Measurements from ENCODE around the gene PLEKHF1. TPM values are rescaled to one million over a fixed set of nuclear protein-coding genes. Genes with fewer than 3 reads are reported as not detected.
"Not testable (repeated sequence)": the region's sequence is repeated elsewhere in the genome, so short reads cannot be mapped to it uniquely, and the experiment has no call there.

Gene PLEKHF1
- total RNA-seq, 1 experiment from 2014 or later, result 13.9 TPM

DNA sequence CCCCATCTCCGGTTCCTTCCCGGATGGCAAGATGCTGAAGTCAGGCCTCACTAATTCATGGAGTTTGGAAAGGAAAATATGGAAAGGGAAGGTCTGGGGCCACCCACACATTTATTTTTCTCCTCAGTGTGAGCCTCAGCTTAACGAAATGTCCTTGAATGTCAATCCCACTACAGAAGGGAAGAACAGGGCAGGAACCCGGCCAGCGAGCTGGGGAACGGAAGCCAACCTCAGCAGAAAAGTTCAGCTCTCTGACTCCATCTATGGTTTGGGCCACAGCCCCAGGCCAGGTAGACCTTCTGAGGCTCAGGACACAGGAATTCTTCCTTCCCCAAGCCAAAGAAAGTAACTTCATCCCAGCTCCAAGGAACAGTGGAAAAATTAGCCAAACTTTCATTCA lies 41.4 kb downstream of the PLEKHF1 start:
- DNase-seq (ENCODE audit: low read depth, low spot score), result no peak
- in situ Hi-C loops (cut with HindIII; ENCODE audit: low pct_unique_long_range_greater_than_20kb, low sequenced_read_pairs), result no loop called here

DNA sequence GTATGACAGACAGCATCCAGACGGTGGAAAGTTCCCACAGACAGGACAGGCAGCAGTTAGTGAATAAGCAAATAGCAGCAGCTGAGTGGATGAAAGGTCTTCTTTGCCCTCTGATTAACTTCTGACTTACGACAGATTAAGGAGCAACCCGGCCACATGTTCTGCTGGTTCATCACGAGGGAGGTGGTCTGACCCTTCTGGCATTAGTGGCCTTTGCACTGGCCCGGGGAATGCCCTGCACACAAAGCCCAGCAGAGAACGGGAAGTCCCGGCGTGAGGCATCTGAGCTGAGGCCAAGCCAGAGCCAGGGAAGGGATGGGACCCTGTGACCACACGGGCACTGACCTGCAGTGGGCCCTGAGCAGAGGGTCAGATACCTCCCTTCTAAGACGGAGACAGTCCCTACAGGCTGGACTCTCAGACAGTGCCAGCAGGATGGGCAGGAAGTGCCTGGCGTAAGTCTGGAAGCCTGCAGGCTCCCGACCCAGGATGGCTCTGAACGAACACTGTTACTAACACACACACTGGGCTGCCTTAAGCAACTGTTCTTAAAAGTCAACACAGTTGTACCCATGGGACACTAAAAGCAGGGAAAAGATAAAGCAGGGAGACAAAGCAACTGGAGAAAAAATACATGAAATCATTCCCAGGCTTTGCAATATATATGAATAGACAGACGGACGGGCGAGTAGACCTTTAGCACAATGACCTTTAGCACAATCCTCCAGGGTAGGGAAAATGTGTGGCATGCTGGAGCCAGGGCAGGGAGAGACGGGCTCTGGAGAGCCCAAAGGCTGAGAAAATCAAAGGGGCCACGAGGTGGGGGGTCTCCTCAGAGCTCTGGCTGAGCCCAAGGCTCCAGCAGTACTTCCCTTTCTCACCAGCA lies 43.5 kb downstream of the PLEKHF1 start:
- in situ Hi-C loops (cut with HindIII; ENCODE audit: low pct_unique_long_range_greater_than_20kb, low sequenced_read_pairs), result no loop called here
- peak; percentile 61 for DNase-seq (ENCODE audit: low read depth, low spot score)

DNA sequence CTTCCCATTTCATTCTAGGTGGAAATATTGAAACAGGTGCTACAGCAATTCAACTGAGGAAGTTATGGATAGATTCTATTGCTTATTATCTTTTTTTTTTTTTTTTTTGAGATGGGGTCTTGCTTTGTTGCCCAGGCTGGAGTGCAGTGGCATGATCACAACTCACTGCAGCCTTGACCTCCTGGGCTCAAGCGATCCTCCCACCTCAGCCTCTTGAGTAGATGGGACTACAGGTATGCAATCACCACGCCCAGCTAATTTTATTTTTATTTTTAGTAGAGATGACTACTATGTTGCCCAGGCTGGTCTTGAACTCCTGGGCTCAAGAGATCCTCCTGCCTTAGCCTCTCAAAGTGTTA lies 44.2 kb downstream of the PLEKHF1 start:
- DNase-seq (ENCODE audit: low read depth, low spot score); in situ Hi-C loops (cut with HindIII; ENCODE audit: low pct_unique_long_range_greater_than_20kb, low sequenced_read_pairs): not testable (repeated sequence)

DNA sequence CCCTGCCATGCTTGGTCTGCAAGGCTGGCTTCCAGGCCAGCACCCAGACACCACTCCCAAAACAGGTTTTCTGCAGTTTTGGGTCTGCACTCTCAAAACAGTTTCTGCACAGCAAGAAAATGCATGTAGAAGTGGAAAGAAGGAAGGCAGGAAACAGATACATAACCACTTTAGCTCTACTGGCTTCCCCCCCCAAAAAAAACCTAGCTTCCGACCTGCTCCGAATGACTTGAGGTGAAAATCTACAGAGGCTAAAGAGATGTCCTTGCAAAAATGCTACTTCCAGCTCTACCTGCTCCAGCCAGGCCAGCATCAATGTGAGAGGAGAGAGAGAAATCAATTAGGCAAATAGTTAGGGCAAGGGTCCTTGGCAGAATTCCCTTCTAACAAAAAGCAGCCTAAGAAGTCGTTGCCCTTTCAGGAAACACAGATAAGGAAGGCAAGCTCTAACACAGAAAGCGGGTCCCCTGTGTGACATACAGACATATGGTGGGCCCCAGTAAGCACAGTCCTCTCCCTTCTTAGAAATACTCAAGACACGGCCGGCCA lies 46.4 kb downstream of the PLEKHF1 start:
- in situ Hi-C loops (cut with HindIII; ENCODE audit: low pct_unique_long_range_greater_than_20kb, low sequenced_read_pairs), result no loop called here
- DNase-seq (ENCODE audit: low read depth, low spot score), result no peak

DNA sequence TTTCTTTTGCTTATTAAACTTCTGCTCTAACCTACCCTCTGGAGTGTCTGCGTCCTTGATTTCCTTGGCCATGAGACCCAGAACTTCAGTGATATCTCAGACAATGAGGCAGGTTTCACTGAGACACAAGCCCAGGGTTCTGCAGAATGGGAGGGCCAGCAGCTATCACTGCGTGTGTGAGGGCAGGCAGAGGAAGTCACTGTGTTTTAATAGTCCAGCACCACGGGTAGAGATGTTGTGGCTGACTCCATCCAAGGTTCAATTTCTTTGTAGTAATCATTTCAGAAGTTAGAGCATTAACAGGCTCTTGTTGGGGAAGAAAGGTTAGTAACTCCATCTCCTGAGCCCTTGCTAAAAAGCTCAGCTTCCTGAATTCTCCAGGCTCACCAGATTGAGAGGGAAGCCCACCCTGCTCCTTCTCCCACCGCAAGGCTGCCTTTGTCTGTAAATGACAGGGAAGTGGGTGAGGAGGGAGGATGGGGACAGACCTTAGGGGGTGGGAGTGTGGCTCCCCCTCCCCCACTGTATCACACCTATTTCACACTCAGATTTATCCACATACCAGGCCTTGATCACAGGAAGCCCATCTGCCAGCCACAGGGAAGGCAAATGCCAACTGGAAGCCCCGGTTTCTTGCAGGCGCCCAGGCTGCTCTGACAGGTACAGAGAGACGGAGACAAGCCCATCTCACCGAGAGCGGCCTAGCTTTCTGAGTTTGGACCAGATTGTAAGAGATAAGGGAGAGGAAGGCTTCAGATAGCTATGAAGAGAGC lies 47.7 kb downstream of the PLEKHF1 start:
- in situ Hi-C loops (cut with HindIII; ENCODE audit: low pct_unique_long_range_greater_than_20kb, low sequenced_read_pairs), result no loop called here
- no peak for DNase-seq (ENCODE audit: low read depth, low spot score)

DNA sequence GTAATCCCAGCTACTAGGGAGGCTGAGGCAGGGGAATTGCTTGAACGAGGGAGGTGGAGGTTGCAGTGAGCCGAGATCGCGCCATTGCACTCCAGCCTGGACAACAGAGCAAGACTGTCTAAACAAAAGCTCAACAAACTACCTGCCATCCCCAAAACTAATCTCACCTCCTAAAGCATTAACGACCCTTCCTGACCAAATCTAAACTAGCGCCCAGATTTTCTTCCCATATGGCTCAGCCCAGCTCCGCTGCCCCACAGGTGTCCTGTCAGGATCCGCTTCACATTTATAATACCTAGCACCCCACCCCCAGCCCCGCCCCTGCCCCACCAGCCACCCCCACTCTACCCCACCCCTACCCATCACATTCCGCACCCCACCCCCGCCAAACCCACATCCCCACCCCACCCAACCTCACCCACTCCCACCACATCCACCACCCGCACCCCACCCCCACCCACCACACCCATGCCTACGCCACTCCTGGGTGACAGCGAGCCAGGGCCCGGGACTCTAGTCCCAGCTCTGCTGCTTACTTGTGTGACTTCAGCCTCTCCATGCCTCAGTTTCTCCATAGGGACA lies 49.2 kb downstream of the PLEKHF1 start:
- DNase-seq (ENCODE audit: low read depth, low spot score), result no peak
- in situ Hi-C loops (cut with HindIII; ENCODE audit: low pct_unique_long_range_greater_than_20kb, low sequenced_read_pairs), result no loop called here

DNA sequence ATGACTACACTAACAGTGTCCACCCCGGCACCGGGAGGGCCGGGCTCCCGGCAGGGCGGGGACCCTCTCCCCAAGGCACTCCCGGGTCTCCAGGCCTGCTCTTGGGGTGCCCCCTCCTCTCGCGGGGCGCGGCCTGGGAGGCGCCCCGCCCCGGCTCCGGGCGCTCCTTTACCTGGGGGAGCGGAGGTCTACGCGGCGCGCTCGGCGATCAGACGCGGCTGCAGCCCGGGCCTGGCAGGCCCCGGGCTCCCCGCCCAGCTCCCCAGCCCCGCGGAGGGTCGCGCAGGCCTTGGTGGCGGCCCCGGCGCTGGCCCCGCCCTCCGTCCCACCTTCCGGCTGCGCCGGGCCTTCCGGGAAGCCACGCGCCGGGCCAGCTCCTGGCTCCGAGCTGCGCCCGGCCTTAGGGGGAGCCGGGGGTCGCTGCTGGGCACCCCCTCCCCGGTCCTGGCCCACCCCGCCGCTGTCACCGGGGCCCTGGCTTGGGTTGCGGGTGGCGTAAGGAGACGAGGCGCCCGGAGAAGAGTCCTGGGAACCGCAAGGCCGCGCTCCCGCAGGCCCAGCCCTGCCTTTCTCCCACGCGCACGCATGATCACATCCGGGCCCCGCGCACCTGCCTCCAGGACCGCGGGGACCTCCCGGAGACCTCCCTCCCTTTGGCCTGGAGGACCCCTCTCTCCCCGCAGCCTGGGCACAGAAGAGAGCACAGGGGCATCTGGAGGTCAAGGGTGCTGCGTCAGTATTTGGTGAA lies 49.9 kb downstream of the PLEKHF1 start, which contains the start of gene C19orf12:
C19orf12 (minus strand) TSS at position 309 of the 748 bp plus-strand sequence. CDS start 6,848 bp downstream, outside the sequence.
- in situ Hi-C loops (cut with HindIII; ENCODE audit: low pct_unique_long_range_greater_than_20kb, low sequenced_read_pairs), result no loop called here
- DNase-seq (ENCODE audit: low read depth, low spot score), result peak; percentile 52

DNA sequence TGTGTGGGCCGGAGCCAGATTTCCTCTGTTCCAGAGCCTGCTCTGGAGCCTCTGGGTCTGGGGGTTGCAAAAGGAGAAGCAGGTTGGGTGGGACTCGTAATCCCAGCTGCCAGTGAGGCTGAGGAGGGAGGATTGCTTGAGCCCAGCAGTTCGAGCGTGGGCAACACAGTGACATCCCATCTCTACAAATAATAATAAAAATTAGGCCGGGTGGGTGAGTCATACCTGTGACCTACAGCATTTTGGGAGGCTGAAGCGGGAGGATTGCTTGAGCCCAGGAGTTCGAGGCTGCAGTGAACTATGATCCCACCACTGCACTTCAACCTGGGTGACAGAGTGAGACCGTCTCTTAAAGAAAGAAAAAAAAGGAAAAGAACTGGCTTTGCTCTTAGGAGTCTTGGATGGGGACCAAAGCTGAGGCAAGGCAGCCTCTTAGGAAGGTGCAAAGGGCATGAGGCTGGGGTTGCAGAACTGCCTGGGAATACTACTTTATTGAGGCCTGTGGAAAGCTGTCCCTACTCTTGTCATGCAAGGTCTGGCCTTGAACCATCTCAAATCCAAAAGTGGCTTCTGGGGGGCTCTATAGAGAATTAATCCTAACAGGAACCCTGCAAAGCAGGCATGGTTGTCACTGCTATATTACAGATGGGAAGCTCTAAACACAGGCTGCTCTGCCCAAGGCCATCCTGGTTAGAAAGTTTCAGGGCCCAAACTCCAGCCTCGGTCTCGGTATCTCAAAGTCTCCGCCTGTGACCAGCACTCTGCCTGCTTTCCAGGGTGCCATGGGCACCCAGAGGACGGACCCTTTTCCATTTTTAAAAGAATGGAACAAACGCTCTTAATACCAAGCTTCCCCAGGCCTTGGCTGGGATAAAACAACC lies 50.7 kb downstream of the PLEKHF1 start:
- DNase-seq (ENCODE audit: low read depth, low spot score), result no peak

DNA sequence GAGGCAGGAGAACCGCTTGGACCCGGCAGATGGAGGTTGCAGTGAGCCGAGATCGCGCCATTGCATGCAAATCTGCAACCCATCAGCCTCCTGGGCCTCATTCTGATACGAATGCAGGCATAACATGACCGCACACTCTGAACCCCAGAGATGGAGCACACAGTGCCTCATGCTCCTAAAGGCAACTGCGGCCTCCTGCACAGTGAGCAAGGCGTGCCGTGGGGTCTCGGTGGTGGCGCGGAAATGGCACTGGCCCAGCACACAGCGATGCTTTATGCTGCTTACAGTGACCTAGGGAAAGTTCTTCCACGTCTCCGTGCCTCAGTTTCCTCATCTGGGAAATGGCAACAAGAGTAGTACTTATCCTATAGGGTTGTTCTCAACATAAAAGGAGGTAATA lies 51.8 kb downstream of the PLEKHF1 start:
- DNase-seq (ENCODE audit: low read depth, low spot score), result no peak
- in situ Hi-C loops (cut with HindIII; ENCODE audit: low pct_unique_long_range_greater_than_20kb, low sequenced_read_pairs), result no loop called here

More for the DNA sequence above, 50.7 kb downstream of the PLEKHF1 start:
- in situ Hi-C loops (cut with HindIII; ENCODE audit: low pct_unique_long_range_greater_than_20kb, low sequenced_read_pairs), result no loop called here

DNA sequence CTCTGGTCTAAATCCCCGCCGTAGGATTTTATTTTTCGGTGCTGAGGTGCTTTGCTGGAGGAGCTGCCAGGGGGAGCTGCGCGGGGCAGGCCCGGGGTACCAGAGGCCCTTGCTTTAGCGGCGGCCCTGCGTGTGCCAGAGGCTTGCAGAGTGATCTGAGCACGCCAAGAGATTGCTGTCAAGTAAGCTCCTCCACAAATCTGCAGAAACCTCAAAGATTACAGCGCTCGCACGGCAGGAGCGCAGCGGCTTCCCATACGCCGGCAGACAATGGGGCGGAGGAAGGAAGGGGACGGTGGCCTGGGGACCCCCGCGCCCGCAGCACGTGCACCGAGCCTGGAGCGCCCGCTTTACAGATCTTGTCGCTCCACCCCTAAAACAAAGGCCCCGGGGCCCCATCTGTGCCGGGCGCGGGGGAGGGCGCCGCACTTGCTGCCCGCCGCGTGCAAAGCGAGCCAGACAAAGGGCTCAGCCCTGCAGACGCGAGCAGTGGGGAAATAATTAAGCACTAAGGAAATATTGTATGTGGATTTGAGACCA lies 58.9 kb downstream of the PLEKHF1 start:
- in situ Hi-C loops (cut with HindIII; ENCODE audit: low pct_unique_long_range_greater_than_20kb, low sequenced_read_pairs), result no loop called here
- no peak for DNase-seq (ENCODE audit: low read depth, low spot score)

DNA sequence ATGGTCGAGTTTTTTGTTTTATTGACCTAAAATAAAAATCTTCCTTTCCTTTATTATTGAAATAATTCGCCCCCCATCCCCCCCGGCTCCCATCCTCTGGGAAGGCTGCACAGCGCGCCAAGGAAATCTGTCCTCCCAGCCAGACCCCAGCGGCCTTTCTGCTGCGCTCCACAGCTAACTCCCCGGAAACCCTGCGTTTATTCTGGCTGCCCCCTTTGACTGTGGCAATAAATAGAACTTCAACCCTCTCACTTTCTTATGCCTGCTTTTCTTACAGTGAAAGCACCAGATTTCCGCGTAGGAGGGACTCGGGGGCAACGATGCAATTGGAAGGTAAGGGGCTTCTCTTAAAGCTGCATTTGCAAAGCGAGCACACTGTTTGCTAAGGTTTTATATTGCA lies 59.5 kb downstream of the PLEKHF1 start:
- DNase-seq (ENCODE audit: low read depth, low spot score), result no peak
- in situ Hi-C loops (cut with HindIII; ENCODE audit: low pct_unique_long_range_greater_than_20kb, low sequenced_read_pairs), result no loop called here

Other genes starting within 250 kb of the PLEKHF1 start
- gene VSTM2B, start 139.5 kb upstream of the PLEKHF1 start, total RNA-seq (2014; rRNA removed; shearing (Covaris generic)), result not detected in 2 replicates
- 105 TPM in 2 replicates for gene POP4, start 59.2 kb upstream of the PLEKHF1 start, total RNA-seq (2014; rRNA removed; shearing (Covaris generic))
- gene C19orf12, start 49.8 kb downstream of the PLEKHF1 start, total RNA-seq (2014; rRNA removed; shearing (Covaris generic)), result 54.7 and 60.3 TPM in 2 replicates
- gene CCNE1, start 146.5 kb downstream of the PLEKHF1 start, total RNA-seq (2014; rRNA removed; shearing (Covaris generic)), result 13.8 and 18.3 TPM in 2 replicates

All from SK-MEL-5 (cell line).